Lower leg skin (tissue), 3 donors: ENCODE results near the gene ANXA6.

Experiments used
- CTCF ChIP-seq, 3 donors: fragments of 450-650 bp; IDR thresholded peaks; one replicate each; pipeline ENCODE4 v1.5.1; 2016; ENCODE audit warnings: antibody characterized with exemption in 3 of 3, mild to moderate bottlenecking in 3 of 3, moderate library complexity in 2 of 3
- POLR2A ChIP-seq, 2 donors: fragments of 450-650 bp; IDR thresholded peaks; one replicate each; pipeline ENCODE4 v1.6.1; 2016 to 2017; ENCODE audit warnings: antibody characterized with exemption in 2 of 2, mild to moderate bottlenecking in 1 of 2, moderate library complexity in 1 of 2

DNA sequence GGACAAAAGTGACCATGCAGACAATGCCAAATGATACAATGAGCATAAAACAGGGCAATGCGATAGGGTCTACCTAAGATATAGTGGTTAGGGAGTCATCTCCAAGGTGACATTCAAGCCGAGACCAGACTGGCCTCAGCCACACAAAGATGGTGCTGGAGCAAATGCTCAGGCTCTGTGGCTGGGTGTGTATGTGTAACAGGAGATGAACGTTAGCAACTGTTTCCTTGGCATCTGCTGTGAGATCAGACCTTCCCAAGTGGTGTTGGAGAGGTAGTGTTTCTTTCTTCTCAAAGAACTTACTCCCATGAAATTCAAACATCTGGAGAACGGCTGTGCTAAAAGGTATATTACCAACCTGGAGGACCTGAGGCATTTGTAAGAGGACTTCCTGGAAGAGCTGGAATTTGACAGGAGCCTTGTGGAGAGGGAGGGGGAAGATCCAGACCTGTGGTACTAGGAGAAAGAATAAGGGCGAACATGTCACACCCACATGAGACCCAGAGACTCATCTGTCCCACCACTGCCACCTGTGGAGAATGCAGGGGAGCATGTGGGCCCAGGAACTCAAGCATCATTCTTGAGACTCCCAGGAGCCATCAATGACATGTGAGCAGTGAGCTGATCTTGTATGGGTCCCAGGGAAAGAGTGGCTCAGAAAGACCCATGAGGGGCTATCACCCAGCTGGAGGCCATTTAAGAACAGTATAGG is 21.4 kb upstream of the ANXA6 start:
- TF ChIP-seq CTCF (IDR thresholded peaks at IDR 0.05): no peak
- no peak for TF ChIP-seq POLR2A (IDR thresholded peaks at IDR 0.05)
